Mucosa of stomach (tissue), 1 donor: Measurements from ENCODE around the gene NXPH2.

Experiments used
- H3K27me3 ChIP-seq: one replicate; pipeline ENCODE4 v1.7.0; 2013; ENCODE audit warnings: mild to moderate bottlenecking, low read length; ENCODE audit not compliant: control insufficient read depth, insufficient read depth
- H3K36me3 ChIP-seq: one replicate; pipeline ENCODE4 v1.7.0; 2013; ENCODE audit warnings: low read length; ENCODE audit not compliant: control insufficient read depth, insufficient read depth
- H3K4me1 ChIP-seq: one replicate; pipeline ENCODE4 v1.7.0; 2013; ENCODE audit warnings: mild to moderate bottlenecking, low read length; ENCODE audit not compliant: control insufficient read depth, insufficient read depth
- H3K4me3 ChIP-seq: one replicate; pipeline ENCODE4 v1.7.0; 2013; ENCODE audit warnings: low read length
- H3K9ac ChIP-seq: one replicate; pipeline ENCODE4 v1.7.0; 2013; ENCODE audit warnings: mild to moderate bottlenecking, low read length, moderate library complexity
- H3K9me3 ChIP-seq: one replicate; pipeline ENCODE4 v1.7.0; 2013; ENCODE audit warnings: mild to moderate bottlenecking, low read length, moderate library complexity; ENCODE audit not compliant: control insufficient read depth
- donor health status: Pancreatic carcinoma.

Gene NXPH2

DNA sequence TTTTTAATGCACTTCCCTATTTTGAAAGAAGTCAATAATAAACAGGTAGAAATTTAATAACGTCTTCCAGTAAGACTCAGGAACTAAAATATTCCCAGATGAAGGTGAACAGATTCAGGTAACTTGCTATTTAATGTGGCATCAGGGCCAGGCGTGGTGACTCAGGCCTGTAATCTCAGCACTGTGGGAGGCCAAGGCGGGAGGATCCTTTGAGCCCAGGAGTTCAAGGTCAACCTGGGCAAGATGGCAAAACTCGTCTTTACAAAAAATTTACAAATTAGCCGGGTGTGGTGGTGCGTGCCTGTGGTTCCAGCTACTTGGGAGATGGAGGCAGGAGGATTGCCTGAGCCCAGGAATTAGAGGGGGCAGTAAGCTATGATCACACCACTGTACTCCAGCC lies 81.8 kb downstream of the NXPH2 start:
- Histone ChIP-seq H3K9me3 (no peaks in the 10 kb centered on the region), H3K9ac (no peak overlapping the region), H3K36me3 (no peaks in the 10 kb centered on the region), H3K4me3 (no peak overlapping the region), H3K4me1 (peaks cover 4% of the 10 kb centered on the region), H3K27me3 (no peaks in the 10 kb centered on the region)

DNA sequence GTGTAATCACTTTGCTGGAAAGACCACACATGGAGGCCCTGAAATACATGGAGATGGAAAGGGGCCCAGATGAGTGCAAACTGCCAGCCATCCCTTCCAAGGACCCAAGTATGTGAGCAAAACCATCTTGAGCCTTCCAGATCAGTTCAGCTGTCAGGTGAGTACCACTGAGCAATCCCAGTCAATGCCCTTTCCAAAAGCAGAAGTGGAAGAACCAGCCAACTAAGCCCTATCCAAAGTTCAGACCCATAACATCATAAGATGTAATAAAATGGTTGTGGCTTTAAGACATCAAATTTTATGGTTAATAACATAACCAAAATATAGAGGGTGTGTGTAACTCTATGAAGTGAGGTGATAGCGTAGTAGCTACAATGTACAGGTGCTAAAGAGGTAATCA lies 88.5 kb downstream of the NXPH2 start:
- no peak overlapping the region for H3K4me3 ChIP-seq
- H3K27me3 ChIP-seq = no peaks in the 10 kb centered on the region
- no peaks in the 10 kb centered on the region for H3K36me3 ChIP-seq
- H3K9me3 ChIP-seq = no peaks in the 10 kb centered on the region
- no peak overlapping the region for H3K9ac ChIP-seq
- H3K4me1 ChIP-seq = no peaks in the 10 kb centered on the region

GRCh38 chr2:138689705-138690104 lies 90.5 kb downstream of the NXPH2 start:
- no peaks in the 10 kb centered on the region for H3K4me1 ChIP-seq
- no peaks in the 10 kb centered on the region for H3K36me3 ChIP-seq
- no peak overlapping the region for H3K4me3 ChIP-seq
- H3K9ac ChIP-seq = no peak overlapping the region
- H3K9me3 ChIP-seq = no peaks in the 10 kb centered on the region
- no peaks in the 10 kb centered on the region for H3K27me3 ChIP-seq

DNA sequence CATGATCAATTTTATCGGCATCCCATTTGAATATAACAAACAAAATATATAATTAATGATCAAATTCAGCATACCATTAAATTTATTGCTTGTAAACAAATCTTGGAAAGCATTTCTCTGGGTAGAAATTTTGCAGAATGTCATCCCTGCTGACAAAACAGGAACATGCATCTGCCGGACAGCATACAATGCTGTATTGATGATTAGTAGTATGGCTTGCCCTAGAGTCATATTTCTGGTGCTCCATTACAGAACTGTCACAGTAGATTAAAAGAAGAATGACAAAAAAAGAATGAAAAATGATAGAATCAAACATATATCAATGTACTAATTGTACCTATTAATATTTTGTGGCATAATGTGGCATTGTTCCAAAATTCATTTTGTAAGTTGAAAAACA lies 98.0 kb downstream of the NXPH2 start:
- no peaks in the 10 kb centered on the region for H3K27me3 ChIP-seq
- H3K9me3 ChIP-seq = no peaks in the 10 kb centered on the region
- no peaks in the 10 kb centered on the region for H3K36me3 ChIP-seq
- H3K9ac ChIP-seq = no peak overlapping the region
- H3K4me3 ChIP-seq = no peak overlapping the region
- H3K4me1 ChIP-seq = no peaks in the 10 kb centered on the region

GRCh38 chr2:138677221-138677620 lies 103.0 kb downstream of the NXPH2 start:
- peaks cover 4% of the 10 kb centered on the region for H3K4me1 ChIP-seq
- H3K9me3 ChIP-seq = no peaks in the 10 kb centered on the region
- no peak overlapping the region for H3K4me3 ChIP-seq
- no peaks in the 10 kb centered on the region for H3K36me3 ChIP-seq
- H3K9ac ChIP-seq = no peak overlapping the region
- H3K27me3 ChIP-seq = no peaks in the 10 kb centered on the region

DNA sequence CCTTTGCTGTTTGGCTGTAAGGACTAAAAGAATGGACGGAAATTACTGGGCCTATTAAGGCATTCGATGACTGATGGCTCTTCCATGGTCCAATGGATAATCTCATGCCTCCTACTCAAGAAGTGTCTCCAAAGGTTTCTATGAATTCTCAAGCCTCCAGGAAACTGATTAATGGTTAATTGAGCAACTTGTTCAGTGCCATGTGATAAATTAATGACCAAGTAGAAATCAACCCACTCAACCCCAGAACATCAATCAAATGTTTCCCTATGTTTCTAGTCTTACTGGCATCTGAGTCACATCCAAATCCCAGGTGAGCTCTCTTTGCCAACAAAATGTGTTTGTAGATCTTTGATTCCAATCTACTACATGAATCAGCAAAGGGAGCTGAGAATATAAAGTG lies 103.6 kb downstream of the NXPH2 start:
- Histone ChIP-seq H3K27me3 (no peaks in the 10 kb centered on the region), H3K9me3 (no peaks in the 10 kb centered on the region), H3K36me3 (no peaks in the 10 kb centered on the region), H3K4me1 (peaks cover 4% of the 10 kb centered on the region), H3K4me3 (no peak overlapping the region), H3K9ac (no peak overlapping the region)

DNA sequence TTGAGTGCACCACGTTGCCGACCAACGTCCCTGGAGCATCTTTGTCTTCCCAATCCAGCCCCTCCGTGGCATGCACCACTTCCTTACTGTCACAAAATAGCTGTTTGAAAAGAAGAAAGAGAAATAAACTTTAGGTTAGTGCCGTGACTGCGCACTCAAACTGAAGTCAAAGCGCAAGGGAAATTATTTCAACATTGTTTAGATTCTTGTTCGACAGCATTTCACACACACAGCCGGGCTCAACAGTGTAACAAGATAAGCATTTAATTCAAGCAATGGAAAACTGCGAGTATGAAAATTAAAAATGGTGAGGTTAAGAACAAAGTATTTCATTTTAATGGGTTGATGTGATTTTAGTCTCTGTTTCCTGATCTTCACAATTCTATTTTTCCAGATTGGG lies 108.6 kb downstream of the NXPH2 start:
- H3K27me3 ChIP-seq = no peaks in the 10 kb centered on the region
- H3K4me3 ChIP-seq = no peak overlapping the region
- no peak overlapping the region for H3K9ac ChIP-seq
- no peaks in the 10 kb centered on the region for H3K4me1 ChIP-seq
- no peaks in the 10 kb centered on the region for H3K36me3 ChIP-seq
- H3K9me3 ChIP-seq = no peaks in the 10 kb centered on the region

DNA sequence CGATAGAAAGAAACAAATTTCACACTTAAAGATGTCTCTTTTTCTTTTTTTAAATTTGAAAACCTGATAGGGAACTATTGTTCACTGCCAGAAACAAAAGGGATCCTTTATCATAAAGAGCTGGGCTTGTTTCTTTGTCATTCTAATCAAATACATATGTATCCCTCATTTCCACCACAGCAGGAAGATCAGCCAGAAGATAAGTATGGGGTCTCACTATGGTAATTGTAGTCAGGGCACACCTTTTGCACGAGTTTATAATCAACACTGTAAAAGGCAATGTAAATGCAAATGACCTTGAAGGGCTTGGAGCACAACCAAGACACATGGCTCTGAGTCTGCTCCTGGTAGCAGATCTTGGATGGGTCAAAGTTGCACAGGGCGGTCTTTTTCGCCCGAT lies 109.5 kb downstream of the NXPH2 start:
- Histone ChIP-seq H3K36me3 (no peaks in the 10 kb centered on the region), H3K4me3 (no peak overlapping the region), H3K9me3 (no peaks in the 10 kb centered on the region), H3K9ac (no peak overlapping the region), H3K27me3 (no peaks in the 10 kb centered on the region), H3K4me1 (no peaks in the 10 kb centered on the region)

GRCh38 chr2:138665937-138666336 lies 114.3 kb downstream of the NXPH2 start:
- no peaks in the 10 kb centered on the region for H3K27me3 ChIP-seq
- H3K4me3 ChIP-seq = no peak overlapping the region
- no peak overlapping the region for H3K9ac ChIP-seq
- H3K36me3 ChIP-seq = no peaks in the 10 kb centered on the region
- no peaks in the 10 kb centered on the region for H3K4me1 ChIP-seq
- H3K9me3 ChIP-seq = no peaks in the 10 kb centered on the region

DNA sequence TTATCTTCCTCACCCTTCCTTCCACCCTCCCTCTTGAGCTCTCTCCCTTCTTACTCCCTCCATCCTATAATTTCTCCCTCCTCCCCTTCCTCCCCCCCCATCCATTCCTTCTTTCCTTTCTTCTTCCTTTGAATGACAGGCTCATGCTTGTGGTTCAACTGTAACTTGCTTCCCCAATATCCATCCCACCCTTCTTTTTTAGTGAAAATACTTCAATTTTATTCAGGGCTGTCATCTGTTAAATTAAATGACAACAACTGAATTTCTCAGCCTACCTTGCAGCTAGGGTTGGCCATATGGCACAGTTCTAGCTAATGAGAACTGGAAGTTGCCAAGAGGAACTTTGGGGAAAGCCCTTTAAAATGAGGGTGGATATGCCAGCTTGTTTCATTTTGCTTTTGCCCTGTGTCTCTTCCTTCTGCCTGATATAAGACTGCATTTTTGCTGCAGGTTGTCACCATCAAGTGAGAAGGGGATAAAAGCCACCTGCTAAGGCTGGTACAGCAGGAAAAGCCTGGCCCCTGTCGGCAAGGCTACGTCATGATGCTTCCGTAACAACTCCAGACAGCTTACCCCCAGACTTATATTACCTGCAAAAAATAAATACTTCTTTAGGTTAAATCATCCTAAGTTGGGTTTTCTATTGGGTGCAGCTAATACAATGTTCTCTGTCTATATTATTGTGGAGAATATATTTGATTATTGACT lies 121.8 kb downstream of the NXPH2 start:
- Histone ChIP-seq H3K4me1 (no peaks in the 10 kb centered on the region), H3K9ac (no peak overlapping the region), H3K9me3 (no peaks in the 10 kb centered on the region), H3K27me3 (no peaks in the 10 kb centered on the region), H3K36me3 (no peaks in the 10 kb centered on the region), H3K4me3 (no peak overlapping the region)

GRCh38 chr2:138654146-138654545 lies 126.0 kb downstream of the NXPH2 start:
- H3K4me3 ChIP-seq = no peak overlapping the region
- no peak overlapping the region for H3K9ac ChIP-seq
- H3K4me1 ChIP-seq = peaks cover 6% of the 10 kb centered on the region
- no peaks in the 10 kb centered on the region for H3K27me3 ChIP-seq
- no peaks in the 10 kb centered on the region for H3K9me3 ChIP-seq
- H3K36me3 ChIP-seq = no peaks in the 10 kb centered on the region

GRCh38 chr2:138652378-138652777 lies 127.8 kb downstream of the NXPH2 start:
- no peak overlapping the region for H3K9ac ChIP-seq
- H3K36me3 ChIP-seq = no peaks in the 10 kb centered on the region
- H3K27me3 ChIP-seq = no peaks in the 10 kb centered on the region
- peaks cover 6% of the 10 kb centered on the region for H3K4me1 ChIP-seq
- no peak overlapping the region for H3K4me3 ChIP-seq
- H3K9me3 ChIP-seq = no peaks in the 10 kb centered on the region

DNA sequence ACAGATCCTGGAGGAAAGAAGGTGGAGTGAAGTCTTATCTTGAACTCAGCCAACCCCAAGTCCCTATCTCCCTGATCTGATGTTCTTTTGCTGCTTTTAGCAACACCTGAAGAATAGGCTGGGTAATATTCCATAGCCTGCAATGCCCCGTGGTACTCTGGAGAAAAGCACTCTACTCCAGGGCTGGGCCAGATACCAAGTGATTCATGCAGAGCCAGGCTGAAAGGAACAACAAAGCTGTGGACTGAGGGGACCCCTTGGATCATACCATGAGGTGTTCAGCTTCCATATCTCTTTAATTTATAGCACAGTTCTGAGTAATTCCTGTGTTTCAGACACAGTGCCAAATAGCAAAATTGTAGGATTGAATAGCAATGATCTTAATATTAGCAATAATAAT lies 130.6 kb downstream of the NXPH2 start:
- Histone ChIP-seq H3K9ac (no peak overlapping the region), H3K4me3 (no peak overlapping the region), H3K9me3 (no peaks in the 10 kb centered on the region), H3K27me3 (no peaks in the 10 kb centered on the region), H3K4me1 (peaks cover 6% of the 10 kb centered on the region), H3K36me3 (no peaks in the 10 kb centered on the region)
